Measurements from ENCODE around the gene CDC34. TPM values are rescaled to one million over a fixed set of nuclear protein-coding genes. Genes with fewer than 3 reads are reported as not detected.

The CDC34 gene
- total RNA-seq, 1 experiment from 2014 or later: 129 TPM

GRCh38 chr19:504616-505015 is 26.9 kb upstream of the CDC34 start (continued):
- TF ChIP-seq CTCF (IDR thresholded peaks at IDR 0.05) (no peak), ZNF532 (CRISPR knock-in tag; IDR thresholded peaks at IDR 0.05; ENCODE audit: borderline replicate concordance) (no peak), TEAD4 (CRISPR knock-in tag; IDR thresholded peaks at IDR 0.05) (no peak)

GRCh38 chr19:506404-507285 is 24.9 kb upstream of the CDC34 start:
- ChIA-PET POLR2A (interaction anchor here (1.0 to 1.3 kb wide), 5 partner anchors 12 to 159 kb away, joined by 3 to 8 read pairs (median 3); partner anchors contain the start of gene CDC34), CTCF (interaction anchor here (0.5 to 2.3 kb wide), 45 partner anchors 9 to 757 kb away, joined by 3 to 57 read pairs (median 4); partner anchors contain the start of genes CDC34, MADCAM1 and SHC2)
- ATAC-seq (peak; percentile 72), DNase-seq (ENCODE audit: low spot score) (peak; percentile 91)
- Mint-ChIP-seq H3K4me1 (peaks cover 17% of the 10 kb centered on the region), H3K4me3 (peak overlapping the region; percentile 93), H3K27me3 (ENCODE audit: low read depth) (peaks cover 17% of the 10 kb centered on the region), H3K9me3 (peaks cover 8% of the 10 kb centered on the region; the same call in 1 of the 2 replicates), H3K27ac (peak overlapping the region; percentile 100), H3K36me3 (peaks cover 13% of the 10 kb centered on the region)
- TF ChIP-seq TP53 (CRISPR knock-in tag; IDR thresholded peaks at IDR 0.05) (no peak), NFYB (CRISPR knock-in tag; conservative IDR thresholded peaks at IDR 0.05; ENCODE audit: low read depth) (0 out of 2 replicates have a peak, but pooled peaks have one; percentile 11), ZNF121 (CRISPR knock-in tag; IDR thresholded peaks at IDR 0.05) (peak; percentile 69; the same call in 1 of the 2 replicates), USF2 (CRISPR knock-in tag; IDR thresholded peaks at IDR 0.05) (no peak), GTF2I (CRISPR knock-in tag; conservative IDR thresholded peaks at IDR 0.05) (0 out of 2 replicates have a peak, but pooled peaks have one; percentile 46), ZNF232 (CRISPR knock-in tag; IDR thresholded peaks at IDR 0.05) (no peak), FOXP4 (CRISPR knock-in tag; IDR thresholded peaks at IDR 0.05) (peak; percentile 76; the same call in 1 of the 2 replicates), TEAD1 (CRISPR knock-in tag; IDR thresholded peaks at IDR 0.05) (peak; percentile 42; the same call in 1 of the 2 replicates), SMAD3 (CRISPR knock-in tag; IDR thresholded peaks at IDR 0.05; ENCODE audit: borderline replicate concordance) (no peak), ZNF423 (CRISPR knock-in tag; IDR thresholded peaks at IDR 0.05) (peak; percentile 34; the same call in 1 of the 2 replicates), SP1 (CRISPR knock-in tag; conservative IDR thresholded peaks at IDR 0.05) (peak; percentile 49; the same call in 1 of the 2 replicates), CREM (CRISPR knock-in tag; IDR thresholded peaks at IDR 0.05) (0 out of 2 replicates have a peak, but pooled peaks have one; percentile 32), ELF4 (CRISPR knock-in tag; IDR thresholded peaks at IDR 0.05; ENCODE audit: low read depth) (0 out of 2 replicates have a peak, but pooled peaks have one; percentile 35), FOXK1 (CRISPR knock-in tag; IDR thresholded peaks at IDR 0.05) (peak; percentile 26; the same call in 1 of the 2 replicates), RELA (CRISPR knock-in tag; IDR thresholded peaks at IDR 0.05; ENCODE audit: borderline replicate concordance) (no peak), ARID4B (CRISPR knock-in tag; IDR thresholded peaks at IDR 0.05; ENCODE audit: borderline replicate concordance) (peak; percentile 70; the same call in 1 of the 2 replicates), HMGA2 (CRISPR knock-in tag; IDR thresholded peaks at IDR 0.05) (no peak)
